ENCODE data around the gene KCNA5. TPM values are rescaled to one million over a fixed set of nuclear protein-coding genes. Genes with fewer than 3 reads are reported as not detected.

Gene KCNA5
- total RNA-seq, 2 experiments from 2014 or later, result not detected

DNA sequence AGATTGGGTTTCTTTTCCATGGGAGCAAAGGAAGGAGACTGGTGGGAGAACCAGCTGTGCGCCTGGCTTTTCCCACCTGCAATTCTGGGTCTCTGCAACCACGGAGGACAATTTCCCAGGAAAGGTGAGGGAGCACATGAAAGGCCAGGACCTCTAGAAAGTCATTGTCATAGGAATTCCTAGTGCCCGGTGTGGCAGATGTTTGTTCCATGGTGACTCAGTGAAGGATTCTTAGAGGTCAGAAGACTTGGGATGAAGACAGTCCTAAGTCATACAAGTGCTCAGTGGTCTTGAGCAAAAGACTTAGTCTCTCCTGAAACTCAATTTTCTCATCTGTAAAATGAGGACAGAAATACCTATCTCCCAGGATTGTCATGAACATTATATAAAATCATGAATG is 51.3 kb downstream of the KCNA5 start:
- CTCF ChIA-PET, result no interaction called here
- H3K9me3 Mint-ChIP-seq, result no peaks in the 10 kb centered on the region
- H3K27ac Mint-ChIP-seq, result no peak overlapping the region

More for the DNA sequence above, 51.3 kb downstream of the KCNA5 start:
- intact Hi-C loops (cut with micrococcal nuclease), result no loop called here
- Mint-ChIP-seq H3K36me3 (ENCODE audit: low read depth) (no peaks in the 10 kb centered on the region), H3K4me1 (ENCODE audit: low read depth) (no peaks in the 10 kb centered on the region), H3K4me3 (no peak overlapping the region), H3K27me3 (ENCODE audit: low read depth) (peaks cover 5% of the 10 kb centered on the region)
- DNase-seq, result no peak

Other genes starting within 250 kb of the KCNA5 start
- gene KCNA1, start 134.0 kb upstream of the KCNA5 start, total RNA-seq, result under 1 TPM in 1 of 2 experiments, not detected in 1; 0.05 TPM

Data from activated naive CD4-positive, alpha-beta T cell treated with anti-CD3 and anti-CD28 coated beads for 36 hours (primary cell).